GM12892 (cell line): ENCODE measurements around the gene SOX30.

Experiments
- DNase-seq: peaks from one replicate; pipeline ENCODE4 v3.0.0; 2011; ENCODE audit not compliant: insufficient read length
- FAIRE-seq: peaks from 2 replicates; lab custom pipeline; 2011; peaks lifted over from hg19 to GRCh38; lab: Jason Lieb, UNC
- POLR2A ChIP-seq: IDR thresholded peaks from 2 replicates; pipeline ENCODE4 v1.6.1; 2011; ENCODE audit warnings: low read depth, low read length, control low read depth
- POLR2AphosphoS5 ChIP-seq: IDR thresholded peaks from 2 replicates; pipeline ENCODE4 v1.6.1; 2011; ENCODE audit warnings: low read depth, low read length, control low read depth
- TAF1 ChIP-seq: IDR thresholded peaks from 2 replicates; pipeline ENCODE4 v1.6.1; 2011; ENCODE audit warnings: low read depth, mild to moderate bottlenecking, control low read depth, low read length, borderline replicate concordance

The SOX30 gene

GRCh38 chr5:157599565-157599964 is 52.7 kb downstream of the SOX30 start:
- no peak for TF ChIP-seq TAF1
- no peak for TF ChIP-seq POLR2AphosphoS5
- TF ChIP-seq POLR2A, result no peak
- DNase-seq (no peak), FAIRE-seq (no peak)

GRCh38 chr5:157598350-157598936 is 53.8 kb downstream of the SOX30 start:
- DNase-seq (no peak), FAIRE-seq (peak; percentile 48)
- TF ChIP-seq POLR2AphosphoS5 (no peak), TAF1 (no peak), POLR2A (no peak)

GRCh38 chr5:157597277-157597676 is 55.0 kb downstream of the SOX30 start:
- DNase-seq (no peak), FAIRE-seq (peak; percentile 5)
- TF ChIP-seq POLR2AphosphoS5 (no peak), TAF1 (no peak), POLR2A (no peak)

GRCh38 chr5:157596487-157596886 is 55.8 kb downstream of the SOX30 start:
- no peak for DNase-seq
- peak; percentile 99 for FAIRE-seq
- TF ChIP-seq TAF1, result no peak
- TF ChIP-seq POLR2AphosphoS5, result peak; percentile 50; the same call in 1 of the 2 replicates

GRCh38 chr5:157594675-157595459 is 57.4 kb downstream of the SOX30 start:
- FAIRE-seq, result peak; percentile 92
- DNase-seq, result no peak

GRCh38 chr5:157594257-157594656 is 58.0 kb downstream of the SOX30 start:
- TF ChIP-seq TAF1, result no peak
- no peak for TF ChIP-seq POLR2A
- no peak for TF ChIP-seq POLR2AphosphoS5
- no peak for FAIRE-seq
- no peak for DNase-seq

More at GRCh38 chr5:157594675-157595459, 57.4 kb downstream of the SOX30 start:
- TF ChIP-seq POLR2A (no peak), POLR2AphosphoS5 (no peak), TAF1 (no peak)

GRCh38 chr5:157593052-157593757 is 59.0 kb downstream of the SOX30 start:
- DNase-seq (no peak), FAIRE-seq (no peak)
- TF ChIP-seq TAF1, result no peak

GRCh38 chr5:157592594-157592993 is 59.6 kb downstream of the SOX30 start:
- DNase-seq (no peak), FAIRE-seq (peak; percentile 90)

GRCh38 chr5:157590478-157590877 is 61.8 kb downstream of the SOX30 start:
- DNase-seq (no peak), FAIRE-seq (no peak)
- no peak for TF ChIP-seq POLR2A
- TF ChIP-seq TAF1, result no peak
- no peak for TF ChIP-seq POLR2AphosphoS5

More at GRCh38 chr5:157592594-157592993, 59.6 kb downstream of the SOX30 start:
- TF ChIP-seq TAF1 (no peak), POLR2A (no peak), POLR2AphosphoS5 (no peak)

GRCh38 chr5:157584628-157585027 is 67.6 kb downstream of the SOX30 start:
- TF ChIP-seq TAF1 (no peak), POLR2A (no peak), POLR2AphosphoS5 (no peak)
- no peak for FAIRE-seq

More at GRCh38 chr5:157584628-157585027, 67.6 kb downstream of the SOX30 start:
- DNase-seq, result no peak
